GM10266 (cell line): Measurements from ENCODE around the gene RPL6.

Experiments
- DNase-seq: peaks from one replicate; pipeline ENCODE4 v3.0.0; 2012; ENCODE audit errors: extremely low spot score
- CTCF ChIP-seq: IDR thresholded peaks from 2 replicates; pipeline ENCODE4 v1.5.1; 2012; ENCODE audit warnings: mild to moderate bottlenecking, low read depth; ENCODE audit not compliant: control insufficient read depth, insufficient read depth; ENCODE audit errors: missing control alignments

Gene RPL6

GRCh38 chr12:112370868-112371510, 38.4 kb downstream of the RPL6 start:
- DNase-seq = no peak
- TF ChIP-seq CTCF = no peak

- DNase-seq = no peak
- no peak for TF ChIP-seq CTCF
Observed at GRCh38 chr12:112370199-112370598, 39.2 kb downstream of the RPL6 start.

- DNase-seq = no peak
- TF ChIP-seq CTCF = no peak
Observed at GRCh38 chr12:112368856-112369255, 40.5 kb downstream of the RPL6 start.

- TF ChIP-seq CTCF = no peak
Observed at GRCh38 chr12:112367965-112368364, 41.4 kb downstream of the RPL6 start.

GRCh38 chr12:112362310-112362709, 47.1 kb downstream of the RPL6 start:
- DNase-seq = no peak
- TF ChIP-seq CTCF = no peak

More at GRCh38 chr12:112367965-112368364, 41.4 kb downstream of the RPL6 start:
- DNase-seq = no peak

GRCh38 chr12:112361271-112361670, 48.1 kb downstream of the RPL6 start:
- TF ChIP-seq CTCF = no peak

GRCh38 chr12:112359290-112359689, 50.1 kb downstream of the RPL6 start:
- TF ChIP-seq CTCF = no peak
- DNase-seq = no peak

More at GRCh38 chr12:112361271-112361670, 48.1 kb downstream of the RPL6 start:
- no peak for DNase-seq
